Brain microvascular endothelial cell (primary cell): ENCODE data around the gene BRIP1.
"Not testable (repeated sequence)": the region's sequence is repeated elsewhere in the genome, so short reads cannot be mapped to it uniquely, and the experiment has no call there.

ENCODE experiments used
- DNase-seq: peaks from one replicate; pipeline ENCODE4 v3.0.0-alpha.2; 2020
- H3K27ac ChIP-seq: fragments of 250-450 bp; sonication (Bioruptor Pico); 2 replicates; pipeline ENCODE4 v1.5.1; 2020; ENCODE audit warnings: mild to moderate bottlenecking, moderate library complexity
- H3K27me3 ChIP-seq: fragments of 250-450 bp; sonication (Bioruptor Pico); replicated peaks from 2 replicates; pipeline ENCODE4 v1.5.1; 2020; ENCODE audit warnings: mild to moderate bottlenecking
- H3K36me3 ChIP-seq: fragments of 250-450 bp; sonication (Bioruptor Pico); replicated peaks from 2 replicates; pipeline ENCODE4 v1.5.1; 2020; ENCODE audit warnings: mild to moderate bottlenecking
- H3K4me3 ChIP-seq: 2 replicates; pipeline ENCODE4 v1.5.1; 2011; ENCODE audit warnings: low read depth, mild to moderate bottlenecking, control low read depth, low read length, moderate library complexity
- CTCF ChIP-seq: IDR thresholded peaks from 2 replicates; pipeline ENCODE4 v1.5.1; 2011; ENCODE audit warnings: low read depth, mild to moderate bottlenecking, moderate library complexity, low read length, control low read depth, inconsistent platforms; ENCODE audit errors: missing control alignments
- in situ Hi-C: cut with HindIII; loops from 2 replicates; pipeline ENCODE4 v1.10.0; 2017; ENCODE audit warnings: low sequenced_read_pairs, low pct_ligation_motif_present

The BRIP1 gene

DNA sequence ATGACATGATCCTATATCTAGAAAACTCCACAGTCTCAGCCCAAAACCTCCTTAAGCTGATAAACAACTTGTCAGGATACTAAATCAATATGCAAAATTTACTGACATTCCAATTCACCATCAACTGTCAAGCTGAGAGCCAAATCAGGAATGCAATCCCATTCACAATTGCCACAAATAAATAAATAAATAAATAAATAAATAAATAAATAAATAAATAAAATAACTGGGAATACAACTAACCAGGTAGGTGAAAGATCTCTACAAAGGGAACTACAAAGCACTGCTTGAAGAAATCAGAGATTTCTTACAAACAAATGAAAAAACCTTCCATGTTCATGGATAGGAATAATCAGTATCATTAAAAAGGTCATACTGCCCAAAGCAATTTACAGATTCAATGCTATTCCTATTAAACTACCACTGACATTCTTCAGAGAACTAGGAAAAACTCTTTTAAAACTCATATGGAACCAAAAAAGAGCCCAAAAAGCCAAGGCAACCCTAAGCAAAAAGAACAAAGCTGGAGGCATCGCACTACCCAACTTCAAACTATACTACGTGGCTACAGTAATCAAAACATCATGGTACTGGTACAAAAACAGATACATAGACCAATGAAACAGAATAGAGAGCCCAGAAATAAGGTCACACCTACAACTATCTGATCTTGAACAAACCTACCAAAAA lies 37.7 kb downstream of the BRIP1 start:
- no peak overlapping the region for H3K4me3 ChIP-seq
- no peak for TF ChIP-seq CTCF
- no peaks in the 10 kb centered on the region for H3K27me3 ChIP-seq
- in situ Hi-C loops, result no loop called here
- H3K36me3 ChIP-seq, result no peaks in the 10 kb centered on the region
- no peak overlapping the region for H3K27ac ChIP-seq
- DNase-seq, result no peak

- Histone ChIP-seq H3K36me3 (no peaks in the 10 kb centered on the region), H3K4me3 (no peak overlapping the region), H3K27me3 (no peaks in the 10 kb centered on the region), H3K27ac (no peak overlapping the region)
- no peak for TF ChIP-seq CTCF
- in situ Hi-C loops, result no loop called here
- DNase-seq, result no peak
These were observed 40.7 kb downstream of the BRIP1 start for GRCh38 chr17:61822326-61823285.

- no peak overlapping the region for H3K27ac ChIP-seq
- no peak for DNase-seq
- TF ChIP-seq CTCF, result no peak
- in situ Hi-C loops, result no loop called here
- no peak overlapping the region for H3K4me3 ChIP-seq
- H3K36me3 ChIP-seq, result no peaks in the 10 kb centered on the region
- H3K27me3 ChIP-seq, result no peaks in the 10 kb centered on the region
These were observed 41.7 kb downstream of the BRIP1 start for GRCh38 chr17:61821655-61822054.

DNA sequence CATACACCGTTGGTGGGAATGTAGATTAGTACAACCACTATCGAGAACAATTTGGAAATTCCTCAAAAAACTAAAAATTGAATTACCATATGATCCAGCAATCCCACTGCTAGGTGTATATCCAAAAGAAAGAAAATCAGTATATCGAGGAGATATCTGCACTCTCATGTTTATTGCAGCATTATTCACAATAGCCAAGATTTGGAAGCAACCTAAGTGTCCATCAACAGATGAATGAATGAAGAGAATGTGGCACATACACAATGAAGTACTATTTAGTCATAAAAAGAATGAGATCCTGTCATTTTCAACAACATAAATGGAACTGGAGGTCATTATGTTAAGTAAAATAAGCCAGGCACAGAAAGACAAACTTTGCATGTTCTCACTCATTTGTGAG lies 44.1 kb downstream of the BRIP1 start:
- H3K36me3 ChIP-seq, H3K27ac ChIP-seq, in situ Hi-C loops, H3K4me3 ChIP-seq, DNase-seq, H3K27me3 ChIP-seq: not testable (repeated sequence)

DNA sequence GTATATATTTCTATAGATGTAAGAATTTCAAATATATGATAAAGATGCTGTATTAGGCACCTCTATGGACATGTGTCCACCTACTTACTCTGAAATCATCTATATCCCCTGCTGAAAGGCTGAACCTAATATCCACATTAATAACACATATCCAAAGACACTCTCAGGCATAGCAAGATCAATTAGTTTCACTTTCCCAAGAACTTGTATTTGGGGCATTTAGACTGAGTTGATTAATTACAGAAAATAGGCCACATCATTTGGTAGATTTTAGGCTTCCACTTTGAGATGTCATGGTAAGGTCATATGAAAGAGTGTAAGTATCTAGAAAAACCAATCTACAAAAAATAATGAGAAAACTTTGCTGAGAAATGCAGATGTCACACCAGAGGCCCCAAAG lies 45.1 kb downstream of the BRIP1 start:
- DNase-seq, result no peak

More for the DNA sequence above, 45.1 kb downstream of the BRIP1 start:
- H3K27me3 ChIP-seq, result no peaks in the 10 kb centered on the region
- in situ Hi-C loops, result no loop called here
- no peak overlapping the region for H3K27ac ChIP-seq
- TF ChIP-seq CTCF, result no peak
- no peak overlapping the region for H3K4me3 ChIP-seq
- no peaks in the 10 kb centered on the region for H3K36me3 ChIP-seq
